ENCODE results near the gene GPR146. TPM values are rescaled to one million over a fixed set of nuclear protein-coding genes. Genes with fewer than 3 reads are reported as not detected.

GPR146 gene
- total and polyA plus RNA-seq, 8 donors, result 2.0 to 14.6 (median 7.9) TPM

GRCh38 chr7:1081336-1081735, 37.0 kb downstream of the GPR146 start:
- no peaks in the 10 kb centered on the region for H3K9me3 ChIP-seq
- H3K27me3 ChIP-seq, result no peaks in the 10 kb centered on the region
- no peak overlapping the region for H3K27ac ChIP-seq
- no peaks in the 10 kb centered on the region for H3K36me3 ChIP-seq
- intact Hi-C loops (cut with DNase I; ENCODE audit: low total_unique reads), result no loop called here
- DNase-seq, result no peak
- no peak overlapping the region for H3K4me3 ChIP-seq
- H3K4me1 ChIP-seq, result peaks cover 44 to 78% (median 74%) of the 10 kb centered on the region in 4 donors
- TF ChIP-seq EP300 (IDR thresholded peaks at IDR 0.05) (no peak), POLR2AphosphoS5 (IDR thresholded peaks at IDR 0.05) (no peak), POLR2A (IDR thresholded peaks at IDR 0.05) (no peak), CTCF (IDR thresholded peaks at IDR 0.05) (no peak)
- 74 to 83% (median 77%) methylated on average over 18 to 20 of the region's 20 CpGs for WGBS, 5 donors

GRCh38 chr7:1081931-1082401, 37.6 kb downstream of the GPR146 start:
- Histone ChIP-seq H3K27me3 (no peaks in the 10 kb centered on the region), H3K4me1 (peaks cover 45 to 78% (median 74%) of the 10 kb centered on the region in 4 donors), H3K9me3 (no peaks in the 10 kb centered on the region), H3K36me3 (no peaks in the 10 kb centered on the region), H3K27ac (peak overlapping the region in 1 of 5 donors; percentile 5), H3K4me3 (peak overlapping the region in 1 of 4 donors; percentile 21)
- DNase-seq, result peak in 1 of 2 donors; percentile 67
- 30 to 55% (median 38%) methylated on average over 25 to 31 of the region's 31 CpGs for WGBS, 5 donors
- TF ChIP-seq POLR2AphosphoS5 (IDR thresholded peaks at IDR 0.05), result peak in 1 of 3 donors; percentile 17
- no peak for TF ChIP-seq EP300 (IDR thresholded peaks at IDR 0.05)
- intact Hi-C loops (cut with DNase I; ENCODE audit: low total_unique reads), result no loop called here

- Histone ChIP-seq H3K4me1 (peaks cover 41 to 81% (median 77%) of the 10 kb centered on the region in 4 donors), H3K27ac (peak overlapping the region in 1 of 5 donors; percentile 35), H3K4me3 (no peak overlapping the region), H3K36me3 (no peaks in the 10 kb centered on the region), H3K9me3 (no peaks in the 10 kb centered on the region), H3K27me3 (no peaks in the 10 kb centered on the region)
- peak in 2 of 3 donors; percentile 36 to 67 for TF ChIP-seq POLR2AphosphoS5 (IDR thresholded peaks at IDR 0.05)
- TF ChIP-seq POLR2A (IDR thresholded peaks at IDR 0.05), result no peak
- peak in 1 of 2 donors; percentile 93 for DNase-seq
- WGBS, 5 donors, result 52 to 72% (median 66%) methylated on average over 31 to 45 of the region's 45 CpGs
- intact Hi-C loops (cut with DNase I; ENCODE audit: low total_unique reads), result no loop called here
These were observed 39.6 kb downstream of the GPR146 start for GRCh38 chr7:1083729-1084657.

- peak in 1 of 2 donors; percentile 55 for DNase-seq
- TF ChIP-seq POLR2AphosphoS5 (IDR thresholded peaks at IDR 0.05) (no peak), POLR2A (IDR thresholded peaks at IDR 0.05) (no peak), EP300 (IDR thresholded peaks at IDR 0.05) (no peak), CTCF (IDR thresholded peaks at IDR 0.05) (no peak)
- no peaks in the 10 kb centered on the region for H3K36me3 ChIP-seq
- H3K27me3 ChIP-seq, result no peaks in the 10 kb centered on the region
- peaks cover 41 to 94% (median 79%) of the 10 kb centered on the region in 4 donors for H3K4me1 ChIP-seq
- no peaks in the 10 kb centered on the region for H3K9me3 ChIP-seq
- H3K4me3 ChIP-seq, result no peak overlapping the region
- WGBS, 5 donors, result 56 to 78% (median 66%) methylated on average over 10 of the region's 10 CpGs
- intact Hi-C loops (cut with DNase I; ENCODE audit: low total_unique reads), result no loop called here
- peak overlapping the region in 3 of 5 donors; percentile 3 to 46 (median 10) for H3K27ac ChIP-seq
These were observed 40.9 kb downstream of the GPR146 start for GRCh38 chr7:1085266-1085665.

GRCh38 chr7:1085910-1086421, 41.6 kb downstream of the GPR146 start:
- no peak for DNase-seq
- H3K36me3 ChIP-seq, result peaks cover 0 to 1% (median 0%) of the 10 kb centered on the region in 4 donors
- intact Hi-C loops (cut with DNase I; ENCODE audit: low total_unique reads), result no loop called here
- TF ChIP-seq POLR2AphosphoS5 (IDR thresholded peaks at IDR 0.05) (no peak), EP300 (IDR thresholded peaks at IDR 0.05) (no peak), CTCF (IDR thresholded peaks at IDR 0.05) (no peak)
- WGBS, 5 donors, result 74 to 87% (median 85%) methylated on average over 11 of the region's 11 CpGs
- peak overlapping the region in 3 of 5 donors; percentile 3 to 81 (median 14) for H3K27ac ChIP-seq
- no peaks in the 10 kb centered on the region for H3K9me3 ChIP-seq
- no peak overlapping the region for H3K4me3 ChIP-seq
- no peaks in the 10 kb centered on the region for H3K27me3 ChIP-seq
- H3K4me1 ChIP-seq, result peaks cover 41 to 100% (median 83%) of the 10 kb centered on the region in 4 donors

All from stomach (tissue), 9 donors.